Measurements from ENCODE around the gene SERPINB2. TPM values are rescaled to one million over a fixed set of nuclear protein-coding genes. Genes with fewer than 3 reads are reported as not detected.

The SERPINB2 gene
- total RNA-seq, 6 experiments from 2014 or later: 30.9 to 91.5 (median 36.1) TPM

GRCh38 chr18:63947051-63947790 is 59.7 kb downstream of the SERPINB2 start:
- H3K4me3 Mint-ChIP-seq: no peak overlapping the region
- DNase-seq: no peak
- H3K4me1 Mint-ChIP-seq (ENCODE audit: low read depth): peaks cover 37% of the 10 kb centered on the region
- peaks cover 7% of the 10 kb centered on the region for H3K36me3 Mint-ChIP-seq (ENCODE audit: low read depth)
- H3K27me3 Mint-ChIP-seq (ENCODE audit: insufficient read depth): peaks cover 25% of the 10 kb centered on the region
- no peak overlapping the region for H3K27ac Mint-ChIP-seq
- no peak for TF ChIP-seq CTCF (IDR thresholded peaks at IDR 0.05)
- H3K9me3 Mint-ChIP-seq: no peaks in the 10 kb centered on the region

GRCh38 chr18:63949068-63949737 is 61.7 kb downstream of the SERPINB2 start, which contains the start of gene HMSD:
Gene HMSD, plus strand, starts transcription at chr18:63949301. Its CDS starts 4,155 bp downstream, at chr18:63953456.
- peak within 1 kb of the TSS; percentile 6; the same call in 1 of the 2 replicates for H3K4me3 Mint-ChIP-seq
- H3K4me1 Mint-ChIP-seq (ENCODE audit: low read depth): peaks cover 37% of the 10 kb centered on the region
- TF ChIP-seq CTCF (IDR thresholded peaks at IDR 0.05): peak; percentile 46; the same call in 1 of the 2 replicates
- H3K27ac Mint-ChIP-seq: no peak within 1 kb of the TSS
- H3K9me3 Mint-ChIP-seq: no peaks in the 10 kb centered on the region
- H3K36me3 Mint-ChIP-seq (ENCODE audit: low read depth): peaks cover 2% of the 10 kb centered on the region
- DNase-seq: no peak
- peaks cover 12% of the 10 kb centered on the region for H3K27me3 Mint-ChIP-seq (ENCODE audit: insufficient read depth)

GRCh38 chr18:63951302-63951705 is 63.8 kb downstream of the SERPINB2 start:
- Mint-ChIP-seq H3K4me1 (ENCODE audit: low read depth) (peaks cover 43% of the 10 kb centered on the region), H3K9me3 (no peaks in the 10 kb centered on the region), H3K27me3 (ENCODE audit: insufficient read depth) (peaks cover 7% of the 10 kb centered on the region; the same call in 1 of the 2 replicates), H3K4me3 (no peak overlapping the region), H3K36me3 (ENCODE audit: low read depth) (no peaks in the 10 kb centered on the region; the same call in 1 of the 2 replicates), H3K27ac (no peak overlapping the region)
- TF ChIP-seq CTCF (IDR thresholded peaks at IDR 0.05): peak; percentile 71
- DNase-seq: peak; percentile 12

Other genes with a start within 250 kb of the SERPINB2 start
- not detected for gene SERPINB4, start 243.4 kb upstream of the SERPINB2 start, total RNA-seq (2021; fragmentation: NEBNext Ultra II Directional; extraction: Animal tissue kit (Norgen Biotek cat#: 25700))
- gene SERPINB3, start 225.8 kb upstream of the SERPINB2 start, total RNA-seq (2021; fragmentation: NEBNext Ultra II Directional; extraction: Animal tissue kit (Norgen Biotek cat#: 25700)): not detected
- gene SERPINB11, start 184.7 kb upstream of the SERPINB2 start, total RNA-seq (2021; fragmentation: NEBNext Ultra II Directional; extraction: Animal tissue kit (Norgen Biotek cat#: 25700)): not detected
- 100 to 1,000 TPM; 149 to 397 (median 200) TPM for gene SERPINB7, start 112.3 kb upstream of the SERPINB2 start, total RNA-seq (2021; fragmentation: NEBNext Ultra II Directional; extraction: Animal tissue kit (Norgen Biotek cat#: 25700))
- 1 to 10 TPM; 1.3 to 5.0 (median 1.8) TPM for gene SERPINB10, start 20.3 kb downstream of the SERPINB2 start, total RNA-seq (2021; fragmentation: NEBNext Ultra II Directional; extraction: Animal tissue kit (Norgen Biotek cat#: 25700))
- gene HMSD, start 61.6 kb downstream of the SERPINB2 start, total RNA-seq (2021; fragmentation: NEBNext Ultra II Directional; extraction: Animal tissue kit (Norgen Biotek cat#: 25700)): under 1 TPM in 2 of 6 experiments, not detected in 4; 0.21 to 0.38 TPM
- gene SERPINB8, start 82.4 kb downstream of the SERPINB2 start, total RNA-seq (2021; fragmentation: NEBNext Ultra II Directional; extraction: Animal tissue kit (Norgen Biotek cat#: 25700)): 10 to 100 TPM; 32.6 to 42.9 (median 36.9) TPM